VCaP (cell line): ENCODE data around the gene RPS6KA2.

Experiments
- H3K27ac ChIP-seq: fragments of 450-650 bp; 2 replicates; pipeline ENCODE4 v1.5.1; 2017
- TF ChIP-seq, protein P1 (sequence below): fragments of 450-650 bp; conservative IDR thresholded peaks from 2 replicates; pipeline ENCODE4 v1.5.1; 2017; ENCODE audit warnings: mild to moderate bottlenecking, moderate library complexity

RPS6KA2 gene

DNA sequence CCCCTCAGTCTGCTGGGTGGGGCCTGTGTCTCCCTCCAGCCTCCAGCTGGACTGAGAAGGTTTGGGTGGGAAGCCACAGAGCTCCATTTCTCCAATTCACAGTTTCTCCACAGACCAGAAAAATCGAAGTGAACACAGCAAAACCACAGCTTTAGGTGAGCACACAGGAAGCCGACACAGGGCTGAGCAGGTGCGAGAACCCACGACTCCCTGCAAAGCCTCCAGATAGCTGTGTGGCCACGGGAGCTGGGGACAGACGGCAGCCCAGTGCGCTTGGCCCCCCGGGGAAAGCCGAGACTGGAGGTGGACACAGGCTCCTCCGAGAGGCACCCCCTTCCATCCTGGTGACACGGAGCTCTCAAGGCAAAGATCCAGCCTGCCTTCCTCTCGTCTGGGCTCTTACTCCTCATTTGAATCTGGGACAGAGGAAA lies 215.3 kb downstream of the RPS6KA2 start:
- TF ChIP-seq, protein P1, sequence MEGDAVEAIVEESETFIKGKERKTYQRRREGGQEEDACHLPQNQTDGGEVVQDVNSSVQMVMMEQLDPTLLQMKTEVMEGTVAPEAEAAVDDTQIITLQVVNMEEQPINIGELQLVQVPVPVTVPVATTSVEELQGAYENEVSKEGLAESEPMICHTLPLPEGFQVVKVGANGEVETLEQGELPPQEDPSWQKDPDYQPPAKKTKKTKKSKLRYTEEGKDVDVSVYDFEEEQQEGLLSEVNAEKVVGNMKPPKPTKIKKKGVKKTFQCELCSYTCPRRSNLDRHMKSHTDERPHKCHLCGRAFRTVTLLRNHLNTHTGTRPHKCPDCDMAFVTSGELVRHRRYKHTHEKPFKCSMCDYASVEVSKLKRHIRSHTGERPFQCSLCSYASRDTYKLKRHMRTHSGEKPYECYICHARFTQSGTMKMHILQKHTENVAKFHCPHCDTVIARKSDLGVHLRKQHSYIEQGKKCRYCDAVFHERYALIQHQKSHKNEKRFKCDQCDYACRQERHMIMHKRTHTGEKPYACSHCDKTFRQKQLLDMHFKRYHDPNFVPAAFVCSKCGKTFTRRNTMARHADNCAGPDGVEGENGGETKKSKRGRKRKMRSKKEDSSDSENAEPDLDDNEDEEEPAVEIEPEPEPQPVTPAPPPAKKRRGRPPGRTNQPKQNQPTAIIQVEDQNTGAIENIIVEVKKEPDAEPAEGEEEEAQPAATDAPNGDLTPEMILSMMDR: no peak

DNA sequence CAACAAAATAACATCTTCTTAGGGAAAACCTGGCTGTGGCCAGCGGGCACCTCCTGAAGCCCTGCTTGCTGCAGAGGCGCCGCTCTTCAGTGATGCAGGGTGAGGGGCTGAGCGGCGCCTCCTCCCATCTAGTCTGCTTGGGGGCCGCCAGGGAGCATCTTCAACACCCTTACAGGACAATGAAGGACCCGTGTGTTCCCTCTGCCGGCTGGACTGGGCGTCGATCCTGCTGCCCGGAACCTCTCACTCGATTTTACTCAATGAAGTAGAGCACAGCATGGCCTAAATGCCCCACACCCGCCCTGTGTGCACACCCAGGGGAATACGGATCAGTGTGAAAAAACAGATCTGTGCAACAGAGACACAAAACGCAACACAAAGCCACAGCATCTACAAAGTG lies 215.8 kb downstream of the RPS6KA2 start:
- TF ChIP-seq, protein P1: no peak
- H3K27ac ChIP-seq: no peak overlapping the region

More for the DNA sequence above, 215.3 kb downstream of the RPS6KA2 start:
- no peak overlapping the region for H3K27ac ChIP-seq

DNA sequence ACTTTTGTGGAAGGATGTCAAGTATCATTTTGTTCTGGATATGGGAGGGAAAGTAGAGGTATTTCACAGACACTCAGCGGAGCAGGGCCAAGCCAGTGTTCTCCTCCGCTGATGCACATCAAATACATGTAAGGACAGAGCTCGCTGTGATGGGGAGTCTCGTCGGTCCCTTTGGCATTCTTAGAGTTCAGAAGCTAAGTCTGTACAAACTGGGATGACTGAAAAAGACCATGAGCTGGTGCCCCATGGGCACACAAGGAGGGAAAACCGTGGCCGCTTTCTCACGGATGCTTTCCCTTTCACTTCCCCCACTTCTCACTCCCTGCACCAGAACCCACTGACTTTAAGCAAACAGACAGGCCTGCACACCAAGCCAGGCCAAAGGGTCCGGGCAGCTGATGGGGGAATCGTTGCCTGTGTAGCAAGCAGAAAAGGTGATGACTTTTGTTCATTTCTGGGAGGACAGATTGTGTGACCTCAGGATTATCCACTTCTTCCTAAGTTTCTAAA lies 216.6 kb downstream of the RPS6KA2 start:
- TF ChIP-seq, protein P1: no peak
- no peak overlapping the region for H3K27ac ChIP-seq

DNA sequence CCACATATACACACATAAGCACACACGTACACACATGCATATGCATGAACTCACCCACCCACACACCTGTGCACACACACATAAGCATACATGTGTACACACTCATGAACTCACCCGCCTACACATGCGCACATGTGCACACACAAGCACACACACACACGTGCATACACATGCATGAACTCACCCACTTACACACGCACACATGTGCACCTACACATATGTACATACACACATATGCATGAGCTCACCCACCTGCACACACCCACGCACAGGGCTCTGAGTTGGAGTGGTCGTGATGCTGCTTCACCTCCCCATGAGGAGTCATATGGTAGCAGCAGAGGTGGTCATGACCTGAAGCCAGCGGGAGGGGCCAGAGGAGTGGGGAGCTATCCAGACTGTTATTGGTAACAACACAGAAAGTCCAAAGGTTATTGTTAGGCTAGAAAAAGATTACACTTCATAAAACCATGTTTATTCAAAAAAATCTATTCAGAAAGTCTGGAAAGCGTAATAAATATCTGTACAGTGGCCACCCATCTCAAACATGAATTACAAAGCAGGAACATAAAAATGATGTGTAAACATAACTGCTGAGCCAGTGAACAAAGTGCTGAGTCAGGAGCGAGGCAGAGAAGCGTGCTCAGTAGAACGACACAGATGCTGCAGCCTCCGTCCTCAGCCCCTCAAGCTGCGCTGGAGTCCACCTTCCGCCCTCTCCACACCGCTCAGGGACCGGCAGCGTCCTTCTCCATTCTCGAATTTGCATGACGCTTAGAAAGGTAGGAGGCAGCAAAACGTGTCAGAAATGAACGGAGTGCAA lies 217.9 kb downstream of the RPS6KA2 start:
- H3K27ac ChIP-seq: no peak overlapping the region
- TF ChIP-seq, protein P1: no peak

DNA sequence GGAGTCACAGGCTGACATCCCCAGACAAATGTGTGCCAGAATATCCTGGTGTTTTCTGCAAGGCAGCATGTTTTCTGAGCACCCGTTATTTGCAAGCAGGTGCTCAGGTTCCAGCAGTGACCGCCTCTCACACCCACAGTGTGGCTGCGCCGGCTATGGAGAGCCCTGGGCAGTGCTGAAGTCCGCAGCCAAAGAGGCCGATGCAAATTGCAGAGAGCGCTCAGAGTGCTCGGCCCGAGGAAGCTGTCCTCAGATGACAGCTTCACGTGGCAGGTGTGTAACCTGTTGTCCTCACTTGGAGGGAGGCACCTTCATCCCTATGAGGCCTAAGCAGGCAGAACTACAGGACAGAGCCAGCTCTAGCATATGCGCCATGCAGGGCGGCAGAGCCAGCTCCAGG lies 220.9 kb downstream of the RPS6KA2 start:
- TF ChIP-seq, protein P1: no peak
- no peak overlapping the region for H3K27ac ChIP-seq

DNA sequence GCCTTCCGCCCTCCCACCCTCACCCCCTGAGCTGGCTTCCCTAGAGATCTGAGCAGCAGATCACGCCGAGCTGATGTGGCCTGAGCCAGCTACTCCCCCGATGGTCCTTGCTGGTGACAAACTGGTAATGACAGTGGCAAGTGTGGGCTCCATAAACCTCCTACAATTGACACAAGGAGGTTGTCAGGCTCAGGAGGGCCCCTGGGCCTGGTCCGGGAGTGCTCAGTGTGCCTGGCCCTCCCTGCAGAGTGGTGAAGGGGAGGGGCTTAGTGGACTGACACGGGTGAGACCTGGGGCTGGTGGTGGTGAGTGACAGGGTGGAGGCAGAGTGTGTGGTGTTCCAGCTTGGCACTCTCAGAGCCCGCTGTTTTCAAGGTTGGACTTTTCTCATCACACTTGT lies 221.7 kb downstream of the RPS6KA2 start:
- TF ChIP-seq, protein P1: no peak
- H3K27ac ChIP-seq: no peak overlapping the region

DNA sequence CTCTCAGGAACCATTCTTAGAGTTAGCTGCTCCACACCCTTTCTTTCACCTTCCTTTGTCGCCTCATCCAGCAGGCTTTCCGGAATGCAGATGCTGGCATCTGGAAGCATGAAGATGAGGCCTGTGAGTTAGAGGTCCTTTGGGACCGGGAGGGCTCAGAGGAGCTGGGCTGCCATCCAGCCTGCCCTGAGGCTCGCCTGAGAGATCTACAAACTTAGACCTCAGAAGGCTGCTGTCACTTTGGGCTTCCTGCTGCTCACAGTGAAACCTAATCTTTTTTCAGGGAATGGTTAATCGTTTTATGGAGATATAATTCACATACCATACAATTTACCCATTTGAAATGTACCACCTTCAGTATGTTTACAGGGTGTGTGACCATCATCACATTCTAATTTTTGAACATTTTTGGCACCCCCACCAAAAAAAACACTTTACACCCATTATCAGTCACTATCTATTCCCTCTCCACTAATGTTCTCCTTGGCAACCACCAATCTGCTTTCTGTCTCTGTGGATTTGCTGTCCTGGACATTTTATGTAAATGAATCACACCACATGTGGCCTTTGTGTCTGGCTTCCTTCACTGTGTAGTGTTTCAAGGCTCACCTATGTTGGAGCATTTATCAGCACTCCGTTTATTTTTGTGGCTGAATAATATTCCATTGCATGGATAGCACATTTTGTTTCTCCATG lies 224.3 kb downstream of the RPS6KA2 start:
- TF ChIP-seq, protein P1: no peak
- no peak overlapping the region for H3K27ac ChIP-seq
